ENCODE results near the gene PCED1B.

DNA sequence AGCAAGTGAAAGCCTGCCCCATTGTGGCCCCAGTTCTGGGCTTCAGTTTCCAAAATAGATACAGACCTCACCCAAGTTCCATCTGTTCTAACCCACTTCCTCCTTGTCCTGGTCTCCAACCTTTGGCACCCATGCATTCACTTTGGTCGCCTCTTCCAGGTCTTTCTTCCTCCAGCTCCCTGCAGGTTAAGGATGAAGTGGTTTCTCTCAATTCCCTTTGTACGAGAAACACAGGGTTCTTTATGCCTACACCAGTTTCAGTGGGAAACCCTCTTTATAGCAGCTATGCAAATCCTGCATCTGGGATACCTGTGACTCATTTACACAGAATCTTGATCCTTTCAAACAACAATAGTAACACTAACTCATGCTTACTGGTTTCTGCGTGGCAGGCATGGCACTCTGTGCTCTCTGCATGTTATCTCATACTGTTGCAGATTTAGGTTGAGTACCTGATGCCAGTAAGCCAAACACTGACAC lies 110.9 kb downstream of the PCED1B start:
- no peak for TF ChIP-seq EZH2 (IDR thresholded peaks at IDR 0.05; ENCODE audit: low read depth, unreplicated experiment)
- TF ChIP-seq CTCF (conservative IDR thresholded peaks at IDR 0.05; ENCODE audit: low read depth in 2 of 2): no peak
- TF ChIP-seq POLR2AphosphoS5 (IDR thresholded peaks at IDR 0.05; ENCODE audit: low read depth): no peak
- no peak for TF ChIP-seq NANOG (IDR thresholded peaks at IDR 0.05; ENCODE audit: borderline replicate concordance)
- TF ChIP-seq EZH2phosphoT487 (IDR thresholded peaks at IDR 0.05; ENCODE audit: unreplicated experiment): no peak
- no peak for TF ChIP-seq ETS1 (IDR thresholded peaks at IDR 0.05)

Data from GM23338 (cell line).